Stimulated activated CD4-positive, alpha-beta T cell treated with anti-CD3 and anti-CD28 coated beads, Interleukin-12 subunit alpha, Interleukin-12 subunit beta, amount 100 ng/mL, for 48 hours (primary cell): ENCODE measurements around the gene NYAP2.

Experiments used
- DNase-seq, 3 donors: peaks; one replicate each; pipeline ENCODE4 v3.0.0-alpha.2; 2020; ENCODE audit warnings: low read depth in 2 of 3, low spot score in 1 of 3

The NYAP2 gene

GRCh38 chr2:225536036-225536435 lies 136.5 kb downstream of the NYAP2 start:
- DNase-seq: no peak

GRCh38 chr2:225543626-225544025 lies 144.1 kb downstream of the NYAP2 start:
- no peak for DNase-seq

- no peak for DNase-seq
Measured at GRCh38 chr2:225556461-225556860, 157.0 kb downstream of the NYAP2 start.

GRCh38 chr2:225558399-225559071 lies 159.0 kb downstream of the NYAP2 start:
- no peak for DNase-seq

- DNase-seq: no peak
Measured at GRCh38 chr2:225559072-225559415, 159.5 kb downstream of the NYAP2 start.

- DNase-seq: no peak
Measured at GRCh38 chr2:225566798-225567197, 167.3 kb downstream of the NYAP2 start.

- no peak for DNase-seq
Measured at GRCh38 chr2:225569995-225570394, 170.5 kb downstream of the NYAP2 start.

GRCh38 chr2:225573603-225574002 lies 174.1 kb downstream of the NYAP2 start:
- no peak for DNase-seq

- no peak for DNase-seq
Measured at GRCh38 chr2:225574582-225575138, 175.2 kb downstream of the NYAP2 start.

- no peak for DNase-seq
Measured at GRCh38 chr2:225581135-225581534, 181.6 kb downstream of the NYAP2 start.

- no peak for DNase-seq
Measured at GRCh38 chr2:225581906-225582305, 182.4 kb downstream of the NYAP2 start.

GRCh38 chr2:225582355-225583116 lies 183.0 kb downstream of the NYAP2 start:
- DNase-seq: no peak

DNA sequence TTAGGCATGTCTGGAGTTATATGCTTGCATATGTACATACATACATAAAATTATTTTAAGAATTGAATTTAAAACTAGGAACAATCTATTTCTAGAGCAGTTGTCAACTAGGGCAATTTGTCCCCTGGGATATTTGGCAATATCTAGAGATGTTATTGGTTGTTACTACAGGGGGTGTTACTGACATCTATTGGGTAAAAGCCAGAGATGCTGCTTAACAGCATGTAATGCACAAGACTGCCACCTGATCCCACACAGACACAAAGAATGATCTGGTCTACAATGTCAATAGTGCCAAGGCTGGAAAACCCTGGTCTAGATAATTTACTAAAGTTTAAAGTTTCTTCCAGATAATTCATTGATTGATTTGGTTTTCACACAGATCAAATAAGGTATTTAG lies 185.3 kb downstream of the NYAP2 start:
- DNase-seq: no peak

- DNase-seq: no peak
Measured at GRCh38 chr2:225590932-225591331, 191.4 kb downstream of the NYAP2 start.

DNA sequence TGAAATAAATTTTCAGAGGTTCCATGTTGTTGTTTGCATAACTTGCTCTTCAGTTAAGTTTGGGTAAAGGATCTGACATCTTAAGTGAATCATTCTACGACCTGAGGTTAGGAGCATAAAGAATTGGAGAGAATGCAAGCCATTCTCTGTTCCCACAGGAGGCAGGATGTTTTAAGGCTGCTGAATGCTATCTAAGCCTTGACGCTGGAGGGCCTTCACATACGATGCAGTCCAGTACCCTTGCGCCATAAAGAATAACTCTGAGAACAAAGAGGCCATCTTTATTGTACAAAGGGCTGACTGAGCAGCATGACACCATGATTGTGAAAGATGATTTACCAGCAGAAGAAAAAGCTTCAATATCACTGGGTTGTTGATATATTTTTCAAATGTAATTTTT lies 198.4 kb downstream of the NYAP2 start:
- DNase-seq: no peak

- DNase-seq: no peak
Measured at GRCh38 chr2:225598426-225598825, 198.9 kb downstream of the NYAP2 start.

- DNase-seq: no peak
Measured at GRCh38 chr2:225598897-225599296, 199.4 kb downstream of the NYAP2 start.

DNA sequence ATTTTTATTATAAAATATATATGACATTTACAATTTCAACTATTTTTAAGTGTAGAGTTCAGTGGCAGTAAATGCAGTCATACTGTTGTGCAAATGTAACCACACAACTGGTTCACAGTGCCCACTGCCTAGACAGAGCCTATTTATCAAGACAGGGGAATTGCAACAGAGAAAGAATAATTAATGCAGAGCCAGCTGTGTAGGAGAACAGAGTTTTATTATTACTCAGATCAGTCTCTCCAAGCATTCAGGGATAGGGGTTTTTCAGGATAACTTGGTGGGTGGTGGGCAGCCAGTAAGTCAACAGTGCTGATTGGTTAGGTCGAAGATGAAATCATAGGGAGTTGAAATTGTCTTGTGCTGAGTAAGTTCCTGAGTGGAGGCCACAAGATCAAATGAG lies 200.3 kb downstream of the NYAP2 start:
- no peak for DNase-seq

- no peak for DNase-seq
Measured at GRCh38 chr2:225600444-225600843, 200.9 kb downstream of the NYAP2 start.

DNA sequence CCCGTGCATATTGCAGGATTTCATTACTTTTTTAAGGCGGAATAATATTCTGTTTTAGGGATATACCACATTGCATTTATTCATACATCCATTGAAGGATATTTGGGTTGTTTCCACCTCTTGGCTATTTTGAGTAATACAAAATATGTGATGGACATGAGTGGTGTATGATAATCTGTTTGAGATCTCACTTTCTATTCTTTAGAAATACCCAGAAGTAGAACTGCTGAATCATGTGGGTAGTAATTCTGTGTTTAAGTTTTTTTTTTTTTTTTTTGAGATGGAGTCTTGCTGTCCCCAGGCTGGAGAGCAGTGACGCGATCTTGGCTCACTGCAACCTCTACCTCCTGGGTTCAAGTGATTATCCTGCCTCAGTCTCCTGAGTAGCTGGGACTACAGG lies 201.4 kb downstream of the NYAP2 start:
- DNase-seq: no peak

DNA sequence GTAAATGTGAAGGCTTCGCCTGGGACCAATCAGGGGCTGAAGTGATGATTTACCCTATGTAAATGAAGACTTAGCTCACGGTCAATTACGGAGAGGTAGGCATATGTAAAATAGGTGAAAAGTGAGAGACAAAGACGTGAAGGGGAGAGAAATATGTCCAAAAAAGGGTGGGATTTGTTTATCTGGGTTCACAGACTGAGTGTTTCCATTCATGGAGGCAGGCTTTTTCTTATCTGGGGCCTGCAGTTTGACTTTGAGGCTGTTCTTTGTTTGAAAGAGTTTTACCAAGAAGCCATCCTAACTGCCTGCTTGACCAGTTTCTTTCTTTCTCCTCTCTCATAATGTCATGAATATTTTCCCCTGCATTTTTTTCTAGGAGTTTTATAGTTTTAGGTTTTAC lies 202.7 kb downstream of the NYAP2 start:
- DNase-seq: no peak

GRCh38 chr2:225608136-225608535 lies 208.6 kb downstream of the NYAP2 start:
- DNase-seq: no peak

- DNase-seq: no peak
Measured at GRCh38 chr2:225612636-225613035, 213.1 kb downstream of the NYAP2 start.
